Skin of body (tissue), 3 donors: ENCODE results near the gene KRIT1. TPM values are rescaled to one million over a fixed set of nuclear protein-coding genes. Genes with fewer than 3 reads are reported as not detected.

Experiments
- DNase-seq: peaks from one replicate; lab custom pipeline; 2025; lab: John Stamatoyannopoulos, UW
- small RNA-seq: library from RNA; depleted of rRNA; stranded (forward); fragments of <200 nt; gene quantifications from one replicate; pipeline ENCODE3, GENCODE V24; 2014; ENCODE audit warnings: low replicate concordance
- total RNA-seq: library from RNA; depleted of rRNA; stranded (reverse); fragments of >200 nt; gene quantifications from one replicate; pipeline ENCODE4 v1.2.3, GENCODE V29; 2014

KRIT1 gene
- total RNA-seq, 1 donor from 2014 or later = 62.0 TPM

GRCh38 chr7:92155108-92155739, 90.5 kb downstream of the KRIT1 start:
- no peak for DNase-seq

- no peak for DNase-seq
Measured at GRCh38 chr7:92150450-92151017, 95.2 kb downstream of the KRIT1 start.

- no peak for DNase-seq
Measured at GRCh38 chr7:92149736-92150239, 95.9 kb downstream of the KRIT1 start.

Small RNA genes within 50 kb of the gene (small RNA-seq; reads per million reads assigned to genes)
- gene MIR1285-1 (not detected), gene RF00019 (not detected)

Other genes with a start within 250 kb of the KRIT1 start
- 87.1 TPM for gene CYP51A1, start 111.4 kb downstream of the KRIT1 start, total RNA-seq
- gene LRRD1, start 66.8 kb downstream of the KRIT1 start, total RNA-seq = 0.30 TPM
- 38.7 TPM for gene ANKIB1, start 60 bp upstream of the KRIT1 start, total RNA-seq
- gene GATAD1, start 201.6 kb upstream of the KRIT1 start, total RNA-seq = 31.1 TPM
- gene ERVW-1, start 232.0 kb upstream of the KRIT1 start, total RNA-seq = 0.20 TPM